Choroid plexus epithelial cell (primary cell): ENCODE results near the gene SHC1.
"Not testable (repeated sequence)": the region's sequence is repeated elsewhere in the genome, so short reads cannot be mapped to it uniquely, and the experiment has no call there.

Source experiments
- DNase-seq: peaks from one replicate; pipeline ENCODE4 v3.0.0-alpha.2; 2010; ENCODE audit warnings: low read depth
- H3K4me3 ChIP-seq: 2 replicates; pipeline ENCODE4 v1.5.1; 2011; ENCODE audit warnings: low read depth, mild to moderate bottlenecking, control low read depth, low read length, moderate library complexity
- TF ChIP-seq, protein P1 (sequence below): conservative IDR thresholded peaks from 2 replicates; pipeline ENCODE4 v1.5.1; 2011; ENCODE audit warnings: low read depth, mild to moderate bottlenecking, control low read depth, inconsistent platforms, low read length, moderate library complexity

The SHC1 gene

DNA sequence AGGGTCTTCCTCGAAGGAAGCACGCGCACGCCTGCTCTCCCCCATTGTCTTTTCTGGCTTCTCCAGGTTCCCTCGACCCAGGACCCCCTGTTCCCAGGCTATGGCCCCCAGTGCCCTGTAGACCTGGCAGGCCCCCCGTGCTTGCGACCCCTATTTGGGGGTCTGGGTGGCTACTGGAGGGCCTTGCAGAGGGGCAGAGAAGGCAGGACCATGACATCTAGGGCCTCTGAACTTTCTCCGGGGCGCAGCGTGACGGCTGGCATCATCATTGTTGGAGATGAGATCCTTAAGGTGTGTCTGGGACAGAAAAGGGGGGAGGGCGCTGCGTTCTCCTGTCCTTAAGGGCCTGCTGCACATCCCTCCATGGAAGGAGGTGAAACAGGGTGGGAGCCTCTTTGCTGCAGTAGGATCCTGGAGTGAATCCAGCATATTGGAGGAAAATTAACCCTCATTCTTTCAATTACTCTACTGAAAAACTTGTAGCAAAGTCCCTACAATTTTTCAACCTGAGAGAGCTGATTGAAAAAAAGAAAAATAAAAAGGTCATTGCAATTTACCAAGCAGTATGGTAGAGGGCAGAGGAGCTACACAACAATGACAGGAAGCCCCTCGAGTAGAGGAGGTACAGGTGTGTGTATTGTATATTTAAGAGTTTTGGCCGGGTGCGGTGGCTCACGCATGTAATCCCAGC, 13.4 kb upstream of the SHC1 start:
- DNase-seq: no peak
- TF ChIP-seq, protein P1, sequence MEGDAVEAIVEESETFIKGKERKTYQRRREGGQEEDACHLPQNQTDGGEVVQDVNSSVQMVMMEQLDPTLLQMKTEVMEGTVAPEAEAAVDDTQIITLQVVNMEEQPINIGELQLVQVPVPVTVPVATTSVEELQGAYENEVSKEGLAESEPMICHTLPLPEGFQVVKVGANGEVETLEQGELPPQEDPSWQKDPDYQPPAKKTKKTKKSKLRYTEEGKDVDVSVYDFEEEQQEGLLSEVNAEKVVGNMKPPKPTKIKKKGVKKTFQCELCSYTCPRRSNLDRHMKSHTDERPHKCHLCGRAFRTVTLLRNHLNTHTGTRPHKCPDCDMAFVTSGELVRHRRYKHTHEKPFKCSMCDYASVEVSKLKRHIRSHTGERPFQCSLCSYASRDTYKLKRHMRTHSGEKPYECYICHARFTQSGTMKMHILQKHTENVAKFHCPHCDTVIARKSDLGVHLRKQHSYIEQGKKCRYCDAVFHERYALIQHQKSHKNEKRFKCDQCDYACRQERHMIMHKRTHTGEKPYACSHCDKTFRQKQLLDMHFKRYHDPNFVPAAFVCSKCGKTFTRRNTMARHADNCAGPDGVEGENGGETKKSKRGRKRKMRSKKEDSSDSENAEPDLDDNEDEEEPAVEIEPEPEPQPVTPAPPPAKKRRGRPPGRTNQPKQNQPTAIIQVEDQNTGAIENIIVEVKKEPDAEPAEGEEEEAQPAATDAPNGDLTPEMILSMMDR: no peak

DNA sequence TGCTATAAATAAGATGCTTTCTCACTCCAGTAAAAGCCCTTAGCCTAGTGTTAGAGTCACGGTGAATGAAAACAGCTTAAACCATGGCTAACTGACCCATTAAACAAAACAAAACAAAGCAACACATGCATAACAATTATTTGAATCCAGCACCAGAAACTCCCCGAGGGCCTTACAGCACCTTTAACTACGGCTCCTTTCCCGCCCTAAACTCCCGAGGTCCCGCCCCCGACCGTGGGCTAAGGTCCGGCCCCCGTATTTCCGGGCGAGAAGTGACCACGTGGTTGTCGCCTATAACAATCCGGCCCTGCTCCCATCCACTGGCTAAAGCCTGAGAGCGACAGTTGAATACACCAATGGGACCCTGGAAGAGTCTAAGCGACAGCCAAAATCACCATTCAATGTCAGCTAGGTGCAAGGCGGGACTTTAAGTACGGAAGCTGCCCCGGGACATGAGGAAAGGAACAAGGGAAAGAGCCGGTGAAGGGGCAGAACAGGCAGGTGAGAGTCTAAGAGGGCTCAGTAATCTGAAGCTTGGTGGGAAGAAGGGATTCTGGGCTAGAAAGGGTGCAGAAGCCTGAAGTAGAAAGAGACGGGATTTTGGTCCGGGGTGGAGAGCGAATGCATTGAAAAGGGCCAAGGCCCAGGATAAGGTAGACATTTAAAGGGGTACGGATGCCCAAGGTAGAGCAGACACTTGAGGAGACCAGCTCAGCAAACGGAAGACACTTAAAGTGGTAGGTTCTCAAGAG, 12.5 kb upstream of the SHC1 start, which contains the start of gene FLAD1:
FLAD1 (plus strand) TSS at position 448 of the 752 bp plus-strand sequence. CDS start 351 bp downstream, outside the sequence.
- peak within 1 kb of the TSS; percentile 88 for H3K4me3 ChIP-seq
- TF ChIP-seq, protein P1: no peak
- DNase-seq: peak; percentile 100

More for the DNA sequence above, 13.4 kb upstream of the SHC1 start:
- H3K4me3 ChIP-seq: peak overlapping the region; percentile 88

DNA sequence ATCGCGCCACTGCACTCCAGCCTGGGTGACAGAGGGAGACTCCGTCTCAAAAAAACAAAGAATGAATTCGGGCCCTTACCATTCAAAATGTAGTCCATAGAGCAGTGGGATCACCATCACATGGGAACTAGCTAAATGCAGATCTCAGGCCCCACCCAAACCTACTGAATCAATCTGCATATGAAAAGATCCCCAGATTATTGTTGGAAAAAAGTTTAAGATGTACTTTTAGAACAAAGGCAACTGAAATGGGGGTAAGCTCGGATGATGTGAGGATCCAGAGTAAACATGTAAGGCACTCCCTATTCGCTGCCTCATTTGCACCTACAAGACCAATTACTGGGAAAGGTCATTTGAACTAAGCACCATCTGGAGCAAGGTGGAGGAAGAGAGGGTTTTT, 11.8 kb upstream of the SHC1 start:
- TF ChIP-seq, protein P1: no peak
- H3K4me3 ChIP-seq: peak overlapping the region; percentile 17
- no peak for DNase-seq

DNA sequence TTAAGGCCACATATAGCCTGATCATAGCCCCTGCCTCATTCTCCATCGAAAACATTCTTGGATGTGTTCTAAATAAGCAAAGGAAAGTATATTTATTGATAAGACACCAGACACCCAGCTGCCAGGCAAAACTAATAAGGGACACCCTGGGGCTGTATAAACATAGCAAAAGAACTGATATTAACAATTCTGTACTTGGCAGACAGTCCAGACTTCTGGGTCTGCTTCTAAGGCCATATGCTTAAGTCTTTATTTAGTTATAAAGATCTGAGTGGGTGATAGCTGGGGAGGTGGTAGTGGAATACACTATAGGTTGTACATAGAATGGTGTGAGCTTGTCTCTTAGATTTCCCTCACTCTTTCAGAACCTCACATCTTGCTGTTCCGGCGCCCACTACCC, 7.8 kb upstream of the SHC1 start:
- no peak overlapping the region for H3K4me3 ChIP-seq
- DNase-seq: no peak
- TF ChIP-seq, protein P1: no peak

DNA sequence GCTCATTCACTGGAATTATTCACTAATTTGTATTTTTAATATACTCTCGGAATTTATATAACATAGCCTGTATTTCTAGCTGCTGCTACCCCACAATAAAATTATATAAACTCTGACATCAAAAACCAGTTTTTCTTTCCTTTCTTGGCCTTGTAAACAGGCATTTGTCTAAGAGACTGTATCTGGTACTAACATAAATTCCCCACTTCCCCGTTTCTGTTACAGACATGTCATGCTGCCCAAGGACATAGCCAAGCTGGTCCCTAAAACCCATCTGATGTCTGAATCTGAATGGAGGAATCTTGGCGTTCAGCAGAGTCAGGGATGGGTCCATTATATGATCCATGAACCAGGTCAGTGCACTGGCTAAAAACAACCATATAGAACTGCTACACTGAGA, 7.2 kb upstream of the SHC1 start:
- H3K4me3 ChIP-seq, DNase-seq: not testable (repeated sequence)

DNA sequence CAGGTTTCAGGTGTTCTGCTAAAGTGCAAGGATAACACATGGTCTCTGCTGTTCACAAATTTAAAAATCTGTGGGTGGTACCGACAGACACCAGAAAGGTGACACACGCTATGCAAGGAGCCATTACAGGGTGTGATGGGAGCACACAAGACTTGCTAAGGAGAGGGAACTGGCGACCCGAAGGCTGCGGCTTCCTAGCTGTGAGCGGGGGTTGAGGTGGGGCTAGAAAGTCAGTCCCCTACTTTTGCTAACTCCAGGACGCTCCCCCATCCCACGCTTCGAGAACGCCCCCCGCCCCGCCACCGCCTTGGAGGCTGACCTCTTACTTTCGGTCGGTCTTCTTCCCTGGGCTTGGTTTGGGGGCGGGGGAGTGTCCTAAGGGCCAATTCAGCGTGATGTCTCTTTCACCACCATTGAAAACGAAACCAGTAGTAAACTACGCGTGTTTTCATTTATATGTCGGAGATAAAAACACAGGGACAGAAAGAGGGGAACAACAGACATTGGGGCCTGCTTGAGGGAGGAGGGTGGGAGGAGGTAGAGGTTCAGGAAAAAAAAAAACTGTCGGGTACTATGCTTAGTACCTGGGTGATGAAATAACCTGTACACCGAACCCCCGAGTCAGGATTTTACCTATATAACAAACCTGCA, 5.0 kb upstream of the SHC1 start:
- peak; percentile 72 for DNase-seq
- H3K4me3 ChIP-seq: peak overlapping the region; percentile 71
- TF ChIP-seq, protein P1: no peak

DNA sequence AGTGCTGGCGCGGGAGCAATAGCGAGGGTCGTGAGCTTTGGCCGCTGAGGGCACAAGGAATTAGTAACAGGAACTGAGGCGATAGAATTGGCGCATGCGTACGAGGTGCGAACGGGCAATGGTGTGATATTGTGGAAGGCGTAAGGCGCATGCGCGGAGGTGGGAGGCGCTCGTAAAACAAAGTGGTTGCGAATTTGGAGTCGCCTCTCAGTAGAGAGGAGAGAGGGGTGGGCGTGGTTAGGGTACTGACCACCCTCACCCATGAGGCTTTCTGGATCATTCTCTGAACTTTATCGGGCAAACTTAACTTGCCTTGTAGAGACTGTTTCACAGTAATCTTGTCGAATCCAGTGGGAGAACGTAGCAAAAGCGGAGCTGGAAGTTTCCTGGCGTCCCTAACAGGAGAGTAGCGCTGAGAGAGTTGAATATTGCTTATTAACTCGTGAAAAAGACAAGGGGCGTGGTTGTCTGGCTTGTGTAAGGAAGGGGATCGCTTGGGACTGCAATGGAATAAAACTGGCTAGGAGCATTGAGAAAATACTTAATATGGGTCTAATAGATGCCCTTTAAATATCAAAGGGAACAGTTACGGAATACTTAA, 4.4 kb upstream of the SHC1 start:
- DNase-seq: peak; percentile 96
- TF ChIP-seq, protein P1: no peak
- H3K4me3 ChIP-seq: peak overlapping the region; percentile 71
